ENCODE measurements around the gene APC.

APC gene

DNA sequence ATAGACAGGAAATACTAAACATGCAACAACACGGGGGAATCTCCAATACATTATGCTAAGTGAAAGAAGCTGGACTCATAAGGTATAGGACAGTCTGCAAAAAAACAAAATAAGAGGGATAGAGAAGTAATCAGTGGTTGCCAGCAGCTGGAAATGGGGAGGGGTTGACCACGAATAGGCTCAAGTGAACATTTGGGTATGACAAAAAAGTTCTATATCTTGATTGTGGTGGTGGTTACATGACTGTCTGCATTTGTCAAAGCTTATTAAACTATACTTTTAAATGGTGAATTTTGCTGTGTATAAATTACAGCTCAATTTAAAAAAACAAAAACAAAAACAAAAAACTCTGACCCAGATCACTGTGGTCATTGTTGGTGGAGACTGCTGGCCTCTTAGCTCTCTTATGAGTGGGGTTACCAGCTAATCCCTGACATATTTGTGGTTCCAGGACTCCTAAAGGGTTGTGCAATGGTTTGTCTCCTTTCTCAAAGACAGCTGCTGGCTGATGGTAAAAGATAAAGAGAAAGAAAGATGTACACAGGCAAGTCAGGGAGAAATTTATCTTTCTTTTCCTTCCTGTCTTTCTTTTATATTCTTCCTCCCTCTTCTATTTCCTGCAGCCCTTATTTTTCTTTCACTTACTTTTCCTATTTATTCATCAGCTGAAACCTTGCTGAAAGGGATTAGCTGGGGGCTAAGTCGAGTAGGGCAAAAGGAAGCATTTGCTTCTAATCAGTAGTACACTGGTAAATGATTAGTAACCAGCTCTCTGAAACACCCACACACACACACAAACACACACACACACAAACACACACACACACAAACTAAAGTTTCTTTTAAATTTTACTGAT is 42.6 kb upstream of the APC start:
- 0 out of 2 replicates have a peak overlapping the region, but pooled peaks have one; percentile 15 for H3K4me2 ChIP-seq (ENCODE audit: low read depth, low read length)
- no peaks in the 10 kb centered on the region for H3K27me3 ChIP-seq (replicated peaks; ENCODE audit: insufficient read depth, low read length)
- H3K79me2 ChIP-seq (ENCODE audit: low read length) = no peaks in the 10 kb centered on the region
- no peak overlapping the region for H3K4me3 ChIP-seq (ENCODE audit: low read length)
- H3K9ac ChIP-seq (ENCODE audit: low read length) = no peak overlapping the region
- no peaks in the 10 kb centered on the region for H3K9me2 ChIP-seq (replicated peaks; ENCODE audit: insufficient read depth, low read length)
- peaks cover 22% of the 10 kb centered on the region for H3K4me1 ChIP-seq (ENCODE audit: low read length)
- no peaks in the 10 kb centered on the region for H4K20me1 ChIP-seq (ENCODE audit: insufficient read depth, low read length)
- TF ChIP-seq EZH2 (optimal IDR thresholded peaks at IDR 0.05; ENCODE audit: low read depth, low read length) (no peak), EZH2phosphoT487 (IDR thresholded peaks at IDR 0.05; ENCODE audit: low read length) (no peak), CTCF (IDR thresholded peaks at IDR 0.05; ENCODE audit: low read length) (no peak)
- no peak overlapping the region for H3K27ac ChIP-seq (ENCODE audit: low read length)
- peaks cover 8% of the 10 kb centered on the region for H3F3A ChIP-seq (ENCODE audit: insufficient read depth, low read length)
- no peaks in the 10 kb centered on the region for H3K9me3 ChIP-seq (replicated peaks; ENCODE audit: insufficient read depth, low read length)
- H2AFZ ChIP-seq (ENCODE audit: low read length) = no peak overlapping the region
- no peaks in the 10 kb centered on the region for H3K36me3 ChIP-seq (replicated peaks; ENCODE audit: insufficient read depth, low read length)
- DNase-seq = no peak

GRCh38 chr5:112696786-112697185 is 40.9 kb upstream of the APC start:
- Histone ChIP-seq H3F3A (ENCODE audit: insufficient read depth, low read length) (peaks cover 8% of the 10 kb centered on the region), H3K9ac (ENCODE audit: low read length) (no peak overlapping the region), H3K27ac (ENCODE audit: low read length) (no peak overlapping the region), H3K36me3 (replicated peaks; ENCODE audit: insufficient read depth, low read length) (no peaks in the 10 kb centered on the region), H3K4me3 (ENCODE audit: low read length) (no peak overlapping the region), H3K4me1 (ENCODE audit: low read length) (peaks cover 18% of the 10 kb centered on the region), H2AFZ (ENCODE audit: low read length) (no peak overlapping the region), H3K9me3 (replicated peaks; ENCODE audit: insufficient read depth, low read length) (no peaks in the 10 kb centered on the region), H3K9me2 (replicated peaks; ENCODE audit: insufficient read depth, low read length) (no peaks in the 10 kb centered on the region), H3K27me3 (replicated peaks; ENCODE audit: insufficient read depth, low read length) (no peaks in the 10 kb centered on the region), H3K79me2 (ENCODE audit: low read length) (no peaks in the 10 kb centered on the region), H3K4me2 (ENCODE audit: low read depth, low read length) (no peak overlapping the region), H4K20me1 (ENCODE audit: insufficient read depth, low read length) (no peaks in the 10 kb centered on the region)
- no peak for DNase-seq
- TF ChIP-seq CTCF (IDR thresholded peaks at IDR 0.05; ENCODE audit: low read length) = no peak
- no peak for TF ChIP-seq EZH2phosphoT487 (IDR thresholded peaks at IDR 0.05; ENCODE audit: low read length)
- TF ChIP-seq EZH2 (optimal IDR thresholded peaks at IDR 0.05; ENCODE audit: low read depth, low read length) = no peak

GRCh38 chr5:112697322-112697721 is 40.4 kb upstream of the APC start:
- Histone ChIP-seq H2AFZ (ENCODE audit: low read length) (0 out of 2 replicates have a peak overlapping the region, but pooled peaks have one; percentile 14), H3K27me3 (replicated peaks; ENCODE audit: insufficient read depth, low read length) (no peaks in the 10 kb centered on the region), H3K9me3 (replicated peaks; ENCODE audit: insufficient read depth, low read length) (no peaks in the 10 kb centered on the region), H3K79me2 (ENCODE audit: low read length) (no peaks in the 10 kb centered on the region), H3K4me3 (ENCODE audit: low read length) (no peak overlapping the region), H3K27ac (ENCODE audit: low read length) (no peak overlapping the region), H3K36me3 (replicated peaks; ENCODE audit: insufficient read depth, low read length) (no peaks in the 10 kb centered on the region), H4K20me1 (ENCODE audit: insufficient read depth, low read length) (no peaks in the 10 kb centered on the region), H3K9ac (ENCODE audit: low read length) (no peak overlapping the region), H3K9me2 (replicated peaks; ENCODE audit: insufficient read depth, low read length) (no peaks in the 10 kb centered on the region), H3K4me2 (ENCODE audit: low read depth, low read length) (no peak overlapping the region), H3F3A (ENCODE audit: insufficient read depth, low read length) (peaks cover 3% of the 10 kb centered on the region), H3K4me1 (ENCODE audit: low read length) (peaks cover 14% of the 10 kb centered on the region)
- TF ChIP-seq CTCF (IDR thresholded peaks at IDR 0.05; ENCODE audit: low read length) (no peak), EZH2 (optimal IDR thresholded peaks at IDR 0.05; ENCODE audit: low read depth, low read length) (no peak), EZH2phosphoT487 (IDR thresholded peaks at IDR 0.05; ENCODE audit: low read length) (no peak)
- no peak for DNase-seq
